ENCODE data around the gene ESAM.

Gene ESAM

DNA sequence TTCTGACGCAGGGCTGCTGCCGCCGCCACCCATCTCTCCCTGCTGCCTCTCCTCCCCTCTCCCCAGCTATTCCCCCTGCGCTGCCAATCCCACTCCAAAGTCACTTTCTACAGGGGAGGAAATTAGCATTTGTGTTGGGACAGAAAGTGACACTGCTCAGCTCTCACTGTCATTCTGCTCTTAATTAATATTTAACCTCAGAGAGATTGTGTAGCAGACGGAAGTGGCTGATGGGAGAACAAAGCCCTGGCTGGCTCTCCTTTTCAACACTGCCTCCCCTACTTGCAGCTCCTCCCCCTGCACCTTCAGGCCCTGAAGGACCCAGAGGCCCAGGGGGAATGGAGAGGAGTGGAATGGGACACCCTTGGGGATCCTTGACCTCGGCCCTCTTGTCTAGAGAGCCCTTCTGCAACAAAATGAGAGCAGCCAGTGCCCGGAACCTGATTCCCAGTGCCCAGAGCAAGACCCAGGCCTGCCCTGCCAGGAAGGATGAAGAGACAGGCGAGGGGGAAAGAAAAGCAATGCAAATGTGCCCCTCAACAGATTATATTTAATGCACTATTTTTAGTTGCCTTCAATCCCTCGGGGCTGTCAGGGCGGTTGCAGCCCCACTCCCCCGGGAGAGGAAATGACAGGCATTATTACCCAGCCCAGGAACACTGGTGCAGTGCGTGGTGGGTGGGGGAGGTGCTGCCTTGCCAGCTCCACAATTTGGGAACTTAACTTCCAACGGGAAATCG is 36.9 kb downstream of the ESAM start:
- H2AFZ ChIP-seq (ENCODE audit: low read length): peak overlapping the region; percentile 87
- H3K4me3 ChIP-seq (ENCODE audit: low read length in 2 of 2): no peak overlapping the region
- H3K23ac ChIP-seq (ENCODE audit: low read depth, low read length, poor library complexity): no peak overlapping the region
- no peak overlapping the region for H2BK5ac ChIP-seq (ENCODE audit: low read length)
- no peak overlapping the region for H4K91ac ChIP-seq (ENCODE audit: low read depth, low read length, poor library complexity)
- no CpG with 5 or more reads among the region's 14 CpGs for WGBS, 2 donors (ENCODE audit: extremely low coverage in 2 of 2, insufficient read length in 2 of 2, insufficient replicate concordance in 1 of 2)
- no peak overlapping the region for H3K9ac ChIP-seq (ENCODE audit: low read depth, low read length, poor library complexity)
- no peaks in the 10 kb centered on the region for H3K36me3 ChIP-seq (replicated peaks in 1 of 2; ENCODE audit: control insufficient read depth in 2 of 2, insufficient read depth in 2 of 2, low read length in 2 of 2)
- H3K4ac ChIP-seq (ENCODE audit: low read length): no peak overlapping the region
- H2BK15ac ChIP-seq (ENCODE audit: low read length): no peak overlapping the region
- H3K79me1 ChIP-seq (ENCODE audit: low read depth, low read length): no peaks in the 10 kb centered on the region
- no peak overlapping the region for H3K4me2 ChIP-seq (ENCODE audit: insufficient read depth, low read length, poor library complexity, severe bottlenecking)
- no peak overlapping the region for H3K18ac ChIP-seq (ENCODE audit: low read length)
- no peak for DNase-seq (ENCODE audit: low spot score)
- H2AK5ac ChIP-seq (ENCODE audit: low read depth, low read length): no peak overlapping the region
- no peak overlapping the region for H4K8ac ChIP-seq (ENCODE audit: low read depth, low read length)
- H2BK120ac ChIP-seq (ENCODE audit: low read depth, low read length): no peak overlapping the region
- no peak overlapping the region for H3K14ac ChIP-seq (ENCODE audit: low read length)
- no peak overlapping the region for H3K27ac ChIP-seq (replicated peaks; ENCODE audit: low read length)
- no peak overlapping the region for H2BK12ac ChIP-seq (ENCODE audit: low read length)
- H3K27me3 ChIP-seq (ENCODE audit: control insufficient read depth in 3 of 3, insufficient read depth in 3 of 3, low read depth in 1 of 3, low read length in 3 of 3): peaks cover 0 to 11% (median 6%) of the 10 kb centered on the region in 3 experiments
- H3K4me1 ChIP-seq (ENCODE audit: control insufficient read depth in 2 of 2, insufficient read depth in 1 of 2, low read depth in 1 of 2, low read length in 2 of 2): peaks cover 8 to 45% of the 10 kb centered on the region in 2 donors
- no peaks in the 10 kb centered on the region for H3K9me3 ChIP-seq (replicated peaks in 1 of 2; ENCODE audit: control insufficient read depth in 2 of 2, insufficient read depth in 1 of 2, low read depth in 1 of 2, low read length in 2 of 2)

DNA sequence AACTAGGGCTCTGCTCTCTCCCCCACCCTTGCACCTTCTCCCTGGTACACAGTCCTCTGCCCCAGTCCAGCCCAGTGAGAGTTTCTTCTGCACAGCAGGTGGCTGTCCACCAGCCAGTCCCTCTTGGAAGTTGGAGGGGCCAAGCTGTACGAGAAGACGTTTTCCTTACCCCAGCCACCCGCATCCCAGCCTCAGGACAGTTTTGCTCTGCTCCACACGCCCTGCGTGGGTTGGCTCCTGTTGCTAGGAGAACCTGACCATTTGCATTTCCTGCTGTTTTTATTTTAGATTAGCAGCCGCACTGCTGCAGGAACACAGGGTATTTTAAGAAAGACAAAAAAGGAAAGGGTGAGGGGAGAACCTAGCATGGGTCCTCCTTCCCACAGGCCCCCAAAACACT is 39.9 kb downstream of the ESAM start:
- Histone ChIP-seq H3K27ac (replicated peaks; ENCODE audit: low read length) (no peak overlapping the region), H3K9ac (ENCODE audit: low read depth, low read length, poor library complexity) (no peak overlapping the region), H3K36me3 (replicated peaks in 1 of 2; ENCODE audit: control insufficient read depth in 2 of 2, insufficient read depth in 2 of 2, low read length in 2 of 2) (no peaks in the 10 kb centered on the region), H3K27me3 (ENCODE audit: control insufficient read depth in 3 of 3, insufficient read depth in 3 of 3, low read depth in 1 of 3, low read length in 3 of 3) (peaks cover 3 to 40% (median 34%) of the 10 kb centered on the region in 3 experiments), H3K4ac (ENCODE audit: low read length) (no peak overlapping the region), H2BK120ac (ENCODE audit: low read depth, low read length) (no peak overlapping the region), H3K9me3 (replicated peaks in 1 of 2; ENCODE audit: control insufficient read depth in 2 of 2, insufficient read depth in 1 of 2, low read depth in 1 of 2, low read length in 2 of 2) (no peaks in the 10 kb centered on the region), H4K8ac (ENCODE audit: low read depth, low read length) (no peak overlapping the region), H3K4me2 (ENCODE audit: insufficient read depth, low read length, poor library complexity, severe bottlenecking) (no peak overlapping the region), H3K23ac (ENCODE audit: low read depth, low read length, poor library complexity) (no peak overlapping the region), H2AK5ac (ENCODE audit: low read depth, low read length) (no peak overlapping the region), H2BK12ac (ENCODE audit: low read length) (no peak overlapping the region), H2BK15ac (ENCODE audit: low read length) (no peak overlapping the region), H2AFZ (ENCODE audit: low read length) (peak overlapping the region; percentile 12), H2BK5ac (ENCODE audit: low read length) (no peak overlapping the region), H3K4me1 (ENCODE audit: control insufficient read depth in 2 of 2, insufficient read depth in 1 of 2, low read depth in 1 of 2, low read length in 2 of 2) (peaks cover 13 to 49% of the 10 kb centered on the region in 2 donors), H4K91ac (ENCODE audit: low read depth, low read length, poor library complexity) (no peak overlapping the region), H3K14ac (ENCODE audit: low read length) (no peak overlapping the region), H3K18ac (ENCODE audit: low read length) (no peak overlapping the region), H3K79me1 (ENCODE audit: low read depth, low read length) (no peaks in the 10 kb centered on the region), H3K4me3 (ENCODE audit: low read length in 2 of 2) (no peak overlapping the region)
- no peak for DNase-seq (ENCODE audit: low spot score)
- no CpG with 5 or more reads among the region's 6 CpGs for WGBS, 2 donors (ENCODE audit: extremely low coverage in 2 of 2, insufficient read length in 2 of 2, insufficient replicate concordance in 1 of 2)

GRCh38 chr11:124719534-124719933 is 42.6 kb downstream of the ESAM start:
- H3K9ac ChIP-seq (ENCODE audit: low read depth, low read length, poor library complexity): no peak overlapping the region
- peaks cover 3 to 43% (median 42%) of the 10 kb centered on the region in 3 experiments for H3K27me3 ChIP-seq (ENCODE audit: control insufficient read depth in 3 of 3, insufficient read depth in 3 of 3, low read depth in 1 of 3, low read length in 3 of 3)
- WGBS, 2 donors (ENCODE audit: extremely low coverage in 2 of 2, insufficient read length in 2 of 2, insufficient replicate concordance in 1 of 2): no CpG with 5 or more reads among the region's 2 CpGs
- H2BK12ac ChIP-seq (ENCODE audit: low read length): no peak overlapping the region
- H2BK120ac ChIP-seq (ENCODE audit: low read depth, low read length): no peak overlapping the region
- no peak overlapping the region for H3K4ac ChIP-seq (ENCODE audit: low read length)
- no peak overlapping the region for H3K27ac ChIP-seq (replicated peaks; ENCODE audit: low read length)
- H2AK5ac ChIP-seq (ENCODE audit: low read depth, low read length): no peak overlapping the region
- no peak overlapping the region for H3K18ac ChIP-seq (ENCODE audit: low read length)
- no peak overlapping the region for H3K4me2 ChIP-seq (ENCODE audit: insufficient read depth, low read length, poor library complexity, severe bottlenecking)
- peaks cover 5 to 34% of the 10 kb centered on the region in 2 donors for H3K4me1 ChIP-seq (ENCODE audit: control insufficient read depth in 2 of 2, insufficient read depth in 1 of 2, low read depth in 1 of 2, low read length in 2 of 2)
- no peak for DNase-seq (ENCODE audit: low spot score)
- no peaks in the 10 kb centered on the region for H3K79me1 ChIP-seq (ENCODE audit: low read depth, low read length)
- no peak overlapping the region for H3K4me3 ChIP-seq (ENCODE audit: low read length in 2 of 2)
- no peak overlapping the region for H3K23ac ChIP-seq (ENCODE audit: low read depth, low read length, poor library complexity)
- H2BK5ac ChIP-seq (ENCODE audit: low read length): no peak overlapping the region
- no peak overlapping the region for H3K14ac ChIP-seq (ENCODE audit: low read length)
- H2AFZ ChIP-seq (ENCODE audit: low read length): no peak overlapping the region
- H2BK15ac ChIP-seq (ENCODE audit: low read length): no peak overlapping the region
- no peaks in the 10 kb centered on the region for H3K36me3 ChIP-seq (replicated peaks in 1 of 2; ENCODE audit: control insufficient read depth in 2 of 2, insufficient read depth in 2 of 2, low read length in 2 of 2)
- H3K9me3 ChIP-seq (replicated peaks in 1 of 2; ENCODE audit: control insufficient read depth in 2 of 2, insufficient read depth in 1 of 2, low read depth in 1 of 2, low read length in 2 of 2): no peaks in the 10 kb centered on the region
- no peak overlapping the region for H4K91ac ChIP-seq (ENCODE audit: low read depth, low read length, poor library complexity)
- H4K8ac ChIP-seq (ENCODE audit: low read depth, low read length): no peak overlapping the region

GRCh38 chr11:124718801-124719200 is 43.3 kb downstream of the ESAM start:
- no peaks in the 10 kb centered on the region for H3K79me1 ChIP-seq (ENCODE audit: low read depth, low read length)
- peak overlapping the region; percentile 71 for H3K18ac ChIP-seq (ENCODE audit: low read length)
- no peak overlapping the region for H4K8ac ChIP-seq (ENCODE audit: low read depth, low read length)
- no peak overlapping the region for H4K91ac ChIP-seq (ENCODE audit: low read depth, low read length, poor library complexity)
- peak overlapping the region; percentile 92 for H3K4me2 ChIP-seq (ENCODE audit: insufficient read depth, low read length, poor library complexity, severe bottlenecking)
- H3K27me3 ChIP-seq (ENCODE audit: control insufficient read depth in 3 of 3, insufficient read depth in 3 of 3, low read depth in 1 of 3, low read length in 3 of 3): peaks cover 3 to 48% (median 42%) of the 10 kb centered on the region in 3 experiments
- peaks cover 5 to 28% of the 10 kb centered on the region in 2 donors for H3K4me1 ChIP-seq (ENCODE audit: control insufficient read depth in 2 of 2, insufficient read depth in 1 of 2, low read depth in 1 of 2, low read length in 2 of 2)
- H2AK5ac ChIP-seq (ENCODE audit: low read depth, low read length): no peak overlapping the region
- peak overlapping the region; percentile 32 for H3K9ac ChIP-seq (ENCODE audit: low read depth, low read length, poor library complexity)
- no peak overlapping the region for H3K23ac ChIP-seq (ENCODE audit: low read depth, low read length, poor library complexity)
- H2AFZ ChIP-seq (ENCODE audit: low read length): peak overlapping the region; percentile 97
- no peak overlapping the region for H3K4ac ChIP-seq (ENCODE audit: low read length)
- DNase-seq (ENCODE audit: low spot score): no peak
- no peak overlapping the region for H2BK15ac ChIP-seq (ENCODE audit: low read length)
- no peak overlapping the region for H2BK5ac ChIP-seq (ENCODE audit: low read length)
- no CpG with 5 or more reads among the region's 14 CpGs for WGBS, 2 donors (ENCODE audit: extremely low coverage in 2 of 2, insufficient read length in 2 of 2, insufficient replicate concordance in 1 of 2)
- no peak overlapping the region for H3K14ac ChIP-seq (ENCODE audit: low read length)
- no peaks in the 10 kb centered on the region for H3K36me3 ChIP-seq (replicated peaks in 1 of 2; ENCODE audit: control insufficient read depth in 2 of 2, insufficient read depth in 2 of 2, low read length in 2 of 2)
- no peak overlapping the region for H3K4me3 ChIP-seq (ENCODE audit: low read length in 2 of 2)
- H2BK12ac ChIP-seq (ENCODE audit: low read length): no peak overlapping the region
- H3K27ac ChIP-seq (replicated peaks; ENCODE audit: low read length): no peak overlapping the region
- no peak overlapping the region for H2BK120ac ChIP-seq (ENCODE audit: low read depth, low read length)
- no peaks in the 10 kb centered on the region for H3K9me3 ChIP-seq (replicated peaks in 1 of 2; ENCODE audit: control insufficient read depth in 2 of 2, insufficient read depth in 1 of 2, low read depth in 1 of 2, low read length in 2 of 2)
